CD8-positive, alpha-beta memory T cell (primary cell): ENCODE measurements around the gene NMU. TPM values are rescaled to one million over a fixed set of nuclear protein-coding genes. Genes with fewer than 3 reads are reported as not detected.
"Not testable (repeated sequence)": the region's sequence is repeated elsewhere in the genome, so short reads cannot be mapped to it uniquely, and the experiment has no call there.

Source experiments
- CTCF ChIA-PET: fragments of 350-600 bp; sonication (Branson Sonifier 250); formaldehyde crosslinking; loops from one replicate; lab custom pipeline; 2021; ENCODE audit warnings: antibody characterized with exemption; lab: Charles Lee
- POLR2A ChIA-PET: fragments of 350-600 bp; sonication (Branson Sonifier 250); formaldehyde crosslinking; loops from one replicate; lab custom pipeline; 2021; ENCODE audit warnings: antibody characterized with exemption; lab: Charles Lee
- DNase-seq, 5 donors: peaks; one replicate each; pipeline versions ENCODE4 v3.0.0 to v3.0.0-alpha.2; 2020 to 2022; ENCODE audit warnings: mixed read lengths in 1 of 5
- H3K27ac ChIP-seq: one replicate; pipeline ENCODE4 v1.7.0; 2013; ENCODE audit warnings: low read depth, mild to moderate bottlenecking, low read length, moderate library complexity
- H3K27me3 ChIP-seq: 2 replicates; pipeline ENCODE4 v1.7.0; 2013; ENCODE audit warnings: low read length, mild to moderate bottlenecking; ENCODE audit not compliant: insufficient read depth, poor library complexity, severe bottlenecking
- H3K36me3 ChIP-seq: 2 replicates; pipeline ENCODE4 v1.7.0; 2013; ENCODE audit warnings: mild to moderate bottlenecking, low read length, moderate library complexity; ENCODE audit not compliant: insufficient read depth
- H3K4me1 ChIP-seq: 2 replicates; pipeline ENCODE4 v1.7.0; 2013; ENCODE audit warnings: mild to moderate bottlenecking, low read length, moderate library complexity; ENCODE audit not compliant: insufficient read depth
- H3K4me3 ChIP-seq: 2 replicates; pipeline ENCODE4 v1.7.0; 2013; ENCODE audit warnings: mild to moderate bottlenecking, low read length
- H3K9me3 ChIP-seq: 2 replicates; pipeline ENCODE4 v1.7.0; 2013; ENCODE audit warnings: mild to moderate bottlenecking, low read length
- H3K27ac Mint-ChIP-seq, 8 donors: one replicate each; pipeline ENCODE4 v1.8.0; 2020 to 2021; ENCODE audit warnings: mixed read lengths in 8 of 8, mild to moderate bottlenecking in 6 of 8, inconsistent platforms in 3 of 8, moderate library complexity in 3 of 8
- H3K27me3 Mint-ChIP-seq, 2 donors: one replicate each; pipeline ENCODE4 v1.8.0; 2020 to 2021; ENCODE audit warnings: mixed read lengths in 2 of 2, mild to moderate bottlenecking in 1 of 2, moderate library complexity in 1 of 2
- H3K36me3 Mint-ChIP-seq, 3 donors: one replicate each; pipeline ENCODE4 v1.8.0; 2020 to 2021; ENCODE audit warnings: mixed read lengths in 3 of 3, inconsistent platforms in 1 of 3, mild to moderate bottlenecking in 1 of 3
- H3K4me1 Mint-ChIP-seq, 3 donors: one replicate each; pipeline ENCODE4 v1.8.0; 2020 to 2021; ENCODE audit warnings: mixed read lengths in 3 of 3, inconsistent platforms in 1 of 3, mild to moderate bottlenecking in 1 of 3
- H3K4me3 Mint-ChIP-seq, 7 donors: one replicate each; pipeline ENCODE4 v1.8.0; 2020 to 2021; ENCODE audit warnings: mixed read lengths in 7 of 7, mild to moderate bottlenecking in 6 of 7, moderate library complexity in 4 of 7, inconsistent platforms in 2 of 7
- H3K9me3 Mint-ChIP-seq, 5 donors: one replicate each; pipeline ENCODE4 v1.8.0; 2020 to 2022; ENCODE audit warnings: mixed read lengths in 5 of 5, mild to moderate bottlenecking in 3 of 5, moderate library complexity in 2 of 5, inconsistent platforms in 1 of 5
- polyA plus RNA-seq: library from polyadenylated mRNA; unstranded; fragments of 300-500 nt; fragmentation: Illumina TruSeq; gene quantifications from one replicate; pipeline ENCODE4 v1.2.3, GENCODE V29; 2021
- total RNA-seq, 2 experiments: library from RNA; stranded (reverse); gene quantifications; one replicate each; pipeline ENCODE4 v1.2.3, GENCODE V29; 2021

Gene NMU
- total and polyA plus RNA-seq, 3 experiments from 2014 or later, result 2.2 TPM; not detected in 2

GRCh38 chr4:55604996-55605395 lies 31.1 kb downstream of the NMU start:
- Histone ChIP-seq H3K4me1 (no peaks in the 10 kb centered on the region), H3K27ac (no peak overlapping the region), H3K27me3 (no peaks in the 10 kb centered on the region), H3K4me3 (no peak overlapping the region), H3K9me3 (no peaks in the 10 kb centered on the region), H3K36me3 (no peaks in the 10 kb centered on the region)
- H3K4me3 Mint-ChIP-seq, result no peak overlapping the region
- DNase-seq, result no peak
- peaks cover 6 to 11% (median 7%) of the 10 kb centered on the region in 3 donors for H3K4me1 Mint-ChIP-seq
- no peaks in the 10 kb centered on the region for H3K9me3 Mint-ChIP-seq
- H3K27ac Mint-ChIP-seq, result no peak overlapping the region
- H3K27me3 Mint-ChIP-seq, result peaks cover 3 to 12% of the 10 kb centered on the region in 2 donors
- H3K36me3 Mint-ChIP-seq, result no peaks in the 10 kb centered on the region
- POLR2A ChIA-PET, result interaction anchor here (0.6 kb wide), 1 partner anchor 208 kb away, joined by 4 read pairs; no protein-coding TSS in a partner anchor
- CTCF ChIA-PET, result no interaction called here

GRCh38 chr4:55600640-55601039 lies 35.5 kb downstream of the NMU start:
- Histone ChIP-seq H3K27ac (no peak overlapping the region), H3K36me3 (no peaks in the 10 kb centered on the region), H3K4me1 (no peaks in the 10 kb centered on the region), H3K27me3 (no peaks in the 10 kb centered on the region), H3K4me3 (no peak overlapping the region), H3K9me3 (no peaks in the 10 kb centered on the region)
- Mint-ChIP-seq H3K4me3 (no peak overlapping the region), H3K4me1 (no peaks in the 10 kb centered on the region), H3K27ac (no peak overlapping the region), H3K36me3 (peaks cover 0 to 6% (median 0%) of the 10 kb centered on the region in 3 donors), H3K9me3 (peaks cover 0 to 3% (median 0%) of the 10 kb centered on the region in 5 donors), H3K27me3 (peaks cover 6 to 18% of the 10 kb centered on the region in 2 donors)
- DNase-seq, result no peak
- ChIA-PET CTCF (no interaction called here), POLR2A (no interaction called here)

- Histone ChIP-seq H3K27me3 (no peaks in the 10 kb centered on the region), H3K9me3 (no peaks in the 10 kb centered on the region), H3K4me1 (no peaks in the 10 kb centered on the region), H3K27ac (no peak overlapping the region), H3K36me3 (no peaks in the 10 kb centered on the region), H3K4me3 (no peak overlapping the region)
- POLR2A ChIA-PET, result no interaction called here
- Mint-ChIP-seq H3K27ac (no peak overlapping the region), H3K4me3 (no peak overlapping the region), H3K27me3 (peaks cover 6 to 9% of the 10 kb centered on the region in 2 donors), H3K36me3 (peaks cover 0 to 6% (median 0%) of the 10 kb centered on the region in 3 donors), H3K9me3 (peaks cover 0 to 3% (median 0%) of the 10 kb centered on the region in 5 donors), H3K4me1 (no peaks in the 10 kb centered on the region)
- CTCF ChIA-PET, result no interaction called here
- no peak for DNase-seq
These were observed 37.5 kb downstream of the NMU start for GRCh38 chr4:55598641-55599040.

GRCh38 chr4:55592014-55592413 lies 44.1 kb downstream of the NMU start, which contains the start of gene PDCL2:
PDCL2 (minus strand) TSS chr4:55592245; CDS start chr4:55592109, 136 bp downstream.
- Histone ChIP-seq H3K36me3 (no peaks in the 10 kb centered on the region), H3K4me1 (no peaks in the 10 kb centered on the region), H3K9me3 (no peaks in the 10 kb centered on the region), H3K27ac (no peak within 1 kb of the TSS), H3K27me3 (no peaks in the 10 kb centered on the region), H3K4me3 (no peak within 1 kb of the TSS)
- H3K4me1 Mint-ChIP-seq, result no peaks in the 10 kb centered on the region
- CTCF ChIA-PET, result no interaction called here
- no peak within 1 kb of the TSS for H3K4me3 Mint-ChIP-seq
- peaks cover 12 to 17% of the 10 kb centered on the region in 2 donors for H3K27me3 Mint-ChIP-seq
- POLR2A ChIA-PET, result no interaction called here
- no peak within 1 kb of the TSS for H3K27ac Mint-ChIP-seq
- DNase-seq, result no peak
- H3K9me3 Mint-ChIP-seq, result peaks cover 0 to 5% (median 5%) of the 10 kb centered on the region in 5 donors
- H3K36me3 Mint-ChIP-seq, result peaks cover 0 to 10% (median 0%) of the 10 kb centered on the region in 3 donors

GRCh38 chr4:55588160-55588559 lies 47.9 kb downstream of the NMU start:
- no peak for DNase-seq
- Mint-ChIP-seq H3K27ac (no peak overlapping the region), H3K36me3 (peaks cover 0 to 14% (median 2%) of the 10 kb centered on the region in 3 donors), H3K4me3 (no peak overlapping the region), H3K9me3 (peaks cover 6 to 12% (median 9%) of the 10 kb centered on the region in 5 donors), H3K27me3 (peaks cover 20 to 31% of the 10 kb centered on the region in 2 donors), H3K4me1 (no peaks in the 10 kb centered on the region)
- Histone ChIP-seq H3K4me3 (no peak overlapping the region), H3K4me1 (no peaks in the 10 kb centered on the region), H3K9me3 (no peaks in the 10 kb centered on the region), H3K27ac (no peak overlapping the region), H3K36me3 (no peaks in the 10 kb centered on the region), H3K27me3 (no peaks in the 10 kb centered on the region)
- ChIA-PET POLR2A (no interaction called here), CTCF (no interaction called here)

- CTCF ChIA-PET, H3K27ac Mint-ChIP-seq, H3K4me3 ChIP-seq, H3K36me3 ChIP-seq, H3K27me3 ChIP-seq, H3K36me3 Mint-ChIP-seq, H3K4me1 Mint-ChIP-seq, H3K9me3 ChIP-seq, H3K4me3 Mint-ChIP-seq, POLR2A ChIA-PET, H3K4me1 ChIP-seq, DNase-seq, H3K27ac ChIP-seq: not testable (repeated sequence)
- H3K27me3 Mint-ChIP-seq, result peaks cover 8 to 20% of the 10 kb centered on the region in 2 donors
- peaks cover 8 to 13% (median 10%) of the 10 kb centered on the region in 5 donors for H3K9me3 Mint-ChIP-seq
These were observed 53.3 kb downstream of the NMU start for GRCh38 chr4:55582773-55583172.

GRCh38 chr4:55578341-55579010 lies 57.6 kb downstream of the NMU start:
- Histone ChIP-seq H3K27ac (no peak overlapping the region), H3K9me3 (no peaks in the 10 kb centered on the region), H3K27me3 (no peaks in the 10 kb centered on the region), H3K36me3 (no peaks in the 10 kb centered on the region), H3K4me3 (no peak overlapping the region), H3K4me1 (no peaks in the 10 kb centered on the region)
- Mint-ChIP-seq H3K27me3 (peaks cover 4 to 22% of the 10 kb centered on the region in 2 donors), H3K36me3 (peaks cover 3 to 23% (median 8%) of the 10 kb centered on the region in 3 donors), H3K9me3 (peaks cover 23 to 41% (median 29%) of the 10 kb centered on the region in 5 donors), H3K4me3 (no peak overlapping the region), H3K4me1 (no peaks in the 10 kb centered on the region), H3K27ac (no peak overlapping the region)
- POLR2A ChIA-PET, result no interaction called here
- DNase-seq, result no peak
- CTCF ChIA-PET, result no interaction called here

GRCh38 chr4:55575513-55575912 lies 60.6 kb downstream of the NMU start:
- H3K9me3 Mint-ChIP-seq, result peaks cover 20 to 36% (median 23%) of the 10 kb centered on the region in 5 donors
- ChIA-PET POLR2A (no interaction called here), CTCF (no interaction called here)
- H3K27ac Mint-ChIP-seq, result no peak overlapping the region
- no peaks in the 10 kb centered on the region for H3K9me3 ChIP-seq
- H3K4me3 ChIP-seq, result no peak overlapping the region
- DNase-seq, result no peak
- H3K27ac ChIP-seq, result no peak overlapping the region
- H3K4me1 Mint-ChIP-seq, result no peaks in the 10 kb centered on the region
- H3K4me1 ChIP-seq, result no peaks in the 10 kb centered on the region
- H3K4me3 Mint-ChIP-seq, result no peak overlapping the region
- H3K27me3 ChIP-seq, result no peaks in the 10 kb centered on the region
- no peaks in the 10 kb centered on the region for H3K36me3 ChIP-seq
- peaks cover 3 to 22% (median 8%) of the 10 kb centered on the region in 3 donors for H3K36me3 Mint-ChIP-seq
- peaks cover 6 to 19% of the 10 kb centered on the region in 2 donors for H3K27me3 Mint-ChIP-seq
